SK-N-SH treated with all-trans-retinoic acid at 6 μM for 48 hours (cell line): ENCODE measurements around the gene C1QC.

Experiments used
- ATAC-seq: fragments of 200-7000 bp; cut with Tn5 transposase; 3 replicates; pipeline ENCODE4 v1.9.1; 2020; ENCODE audit warnings: mild to moderate bottlenecking, moderate library complexity
- ARNTL ChIP-seq: fragments of 450-650 bp; formaldehyde crosslinking; IDR thresholded peaks from 2 replicates; pipeline ENCODE4 v1.5.0; 2020; ENCODE audit warnings: low read depth, mild to moderate bottlenecking, moderate library complexity, borderline replicate concordance
- BACH2 ChIP-seq: fragments of 250-450 bp; sonication (Bioruptor Pico); IDR thresholded peaks from 2 replicates; pipeline ENCODE4 v1.9.0; 2021; ENCODE audit warnings: mild to moderate bottlenecking, borderline replicate concordance
- CSDC2 ChIP-seq: fragments of 250-450 bp; sonication (Bioruptor Pico); IDR thresholded peaks from 2 replicates; pipeline ENCODE4 v1.5.0; 2020; ENCODE audit warnings: mild to moderate bottlenecking, moderate library complexity
- CSRNP3 ChIP-seq: fragments of 250-450 bp; sonication (Bioruptor Pico); IDR thresholded peaks from 2 replicates; pipeline ENCODE4 v1.5.1; 2021; ENCODE audit warnings: mild to moderate bottlenecking, moderate library complexity
- ESRRG ChIP-seq: fragments of 250-450 bp; sonication (Bioruptor Pico); IDR thresholded peaks from 2 replicates; pipeline ENCODE4 v1.6.1; 2021; ENCODE audit warnings: mild to moderate bottlenecking
- GLIS3 ChIP-seq: fragments of 250-450 bp; sonication (Bioruptor Pico); IDR thresholded peaks from 2 replicates; pipeline ENCODE4 v1.5.0; 2020; ENCODE audit warnings: mild to moderate bottlenecking, moderate library complexity
- ISL1 ChIP-seq: fragments of 250-450 bp; sonication (Bioruptor Pico); IDR thresholded peaks from 2 replicates; pipeline ENCODE4 v2.1.2; 2022; ENCODE audit warnings: mild to moderate bottlenecking, moderate library complexity
- OSR1 ChIP-seq: fragments of 250-450 bp; sonication (Bioruptor Pico); IDR thresholded peaks from 2 replicates; pipeline ENCODE4 v1.8.0; 2022; ENCODE audit warnings: moderate library complexity, mild to moderate bottlenecking, inconsistent platforms
- RARB ChIP-seq: fragments of 250-450 bp; sonication (Bioruptor Pico); IDR thresholded peaks from 2 replicates; pipeline ENCODE4 v1.8.0; 2021; ENCODE audit warnings: mild to moderate bottlenecking, moderate library complexity
- SNAI2 ChIP-seq: fragments of 250-450 bp; sonication (Bioruptor Pico); IDR thresholded peaks from 2 replicates; pipeline ENCODE4 v1.5.0; 2020; ENCODE audit warnings: mild to moderate bottlenecking, moderate library complexity
- TCF4 ChIP-seq: fragments of 250-450 bp; sonication (Bioruptor Pico); IDR thresholded peaks from 2 replicates; pipeline ENCODE4 v1.8.0; 2021; ENCODE audit warnings: mild to moderate bottlenecking, moderate library complexity, borderline replicate concordance
- TOX ChIP-seq: fragments of 250-450 bp; sonication (Bioruptor Pico); IDR thresholded peaks from 2 replicates; pipeline ENCODE4 v1.8.0; 2021; ENCODE audit warnings: mild to moderate bottlenecking, moderate library complexity, borderline replicate concordance
- TSHZ2 ChIP-seq: fragments of 250-450 bp; sonication (Bioruptor Pico); IDR thresholded peaks from 2 replicates; pipeline ENCODE4 v1.5.0; 2020; ENCODE audit warnings: mild to moderate bottlenecking, moderate library complexity
- ZFP3 ChIP-seq: fragments of 250-450 bp; sonication (Bioruptor Pico); IDR thresholded peaks from 2 replicates; pipeline ENCODE4 v1.5.0; 2020; ENCODE audit warnings: mild to moderate bottlenecking, moderate library complexity
- ZFP30 ChIP-seq: fragments of 450-650 bp; formaldehyde crosslinking; IDR thresholded peaks from 2 replicates; pipeline ENCODE4 v1.5.0; 2022; ENCODE audit warnings: mild to moderate bottlenecking, moderate library complexity
- ZNF565 ChIP-seq: fragments of 450-650 bp; formaldehyde crosslinking; conservative IDR thresholded peaks from 2 replicates; pipeline ENCODE4 v1.5.0; 2020; ENCODE audit warnings: low read depth, mild to moderate bottlenecking, moderate library complexity
- ZNF70 ChIP-seq: fragments of 450-650 bp; formaldehyde crosslinking; IDR thresholded peaks from 2 replicates; pipeline ENCODE4 v1.5.0; 2020; ENCODE audit warnings: mild to moderate bottlenecking, moderate library complexity
- ZNF8 ChIP-seq: fragments of 450-650 bp; formaldehyde crosslinking; IDR thresholded peaks from 2 replicates; pipeline ENCODE4 v1.5.0; 2020; ENCODE audit warnings: mild to moderate bottlenecking, moderate library complexity
- TF ChIP-seq, protein P1 (sequence below): fragments of 250-450 bp; sonication (Bioruptor Pico); IDR thresholded peaks from 2 replicates; pipeline ENCODE4 v1.8.0; 2020; ENCODE audit warnings: mild to moderate bottlenecking, moderate library complexity, borderline replicate concordance
- TF ChIP-seq, protein P2 (sequence below): fragments of 250-450 bp; sonication (Bioruptor Pico); IDR thresholded peaks from 2 replicates; pipeline ENCODE4 v1.5.1; 2020; ENCODE audit warnings: low read depth, mild to moderate bottlenecking, moderate library complexity
- TF ChIP-seq, protein P3 (sequence below): fragments of 250-450 bp; sonication (Bioruptor Pico); IDR thresholded peaks from 2 replicates; pipeline ENCODE4 v1.8.0; 2021; ENCODE audit warnings: low read depth, mild to moderate bottlenecking, moderate library complexity, borderline replicate concordance

C1QC gene

GRCh38 chr1:22616571-22616970, 26.9 kb upstream of the C1QC start:
- no peak for TF ChIP-seq ZNF70 (CRISPR knock-in tag)
- no peak for TF ChIP-seq ARNTL (CRISPR knock-in tag)
- no peak for TF ChIP-seq TOX (CRISPR knock-in tag)
- no peak for TF ChIP-seq RARB
- TF ChIP-seq CSDC2 (CRISPR knock-in tag) = no peak
- TF ChIP-seq, protein P1, sequence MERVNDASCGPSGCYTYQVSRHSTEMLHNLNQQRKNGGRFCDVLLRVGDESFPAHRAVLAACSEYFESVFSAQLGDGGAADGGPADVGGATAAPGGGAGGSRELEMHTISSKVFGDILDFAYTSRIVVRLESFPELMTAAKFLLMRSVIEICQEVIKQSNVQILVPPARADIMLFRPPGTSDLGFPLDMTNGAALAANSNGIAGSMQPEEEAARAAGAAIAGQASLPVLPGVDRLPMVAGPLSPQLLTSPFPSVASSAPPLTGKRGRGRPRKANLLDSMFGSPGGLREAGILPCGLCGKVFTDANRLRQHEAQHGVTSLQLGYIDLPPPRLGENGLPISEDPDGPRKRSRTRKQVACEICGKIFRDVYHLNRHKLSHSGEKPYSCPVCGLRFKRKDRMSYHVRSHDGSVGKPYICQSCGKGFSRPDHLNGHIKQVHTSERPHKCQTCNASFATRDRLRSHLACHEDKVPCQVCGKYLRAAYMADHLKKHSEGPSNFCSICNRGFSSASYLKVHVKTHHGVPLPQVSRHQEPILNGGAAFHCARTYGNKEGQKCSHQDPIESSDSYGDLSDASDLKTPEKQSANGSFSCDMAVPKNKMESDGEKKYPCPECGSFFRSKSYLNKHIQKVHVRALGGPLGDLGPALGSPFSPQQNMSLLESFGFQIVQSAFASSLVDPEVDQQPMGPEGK (CRISPR knock-in tag) = no peak
- no peak for TF ChIP-seq CSRNP3 (CRISPR knock-in tag)
- no peak for TF ChIP-seq TSHZ2 (CRISPR knock-in tag)
- no peak for TF ChIP-seq SNAI2 (CRISPR knock-in tag)
- no peak for TF ChIP-seq GLIS3 (CRISPR knock-in tag)
- no peak for TF ChIP-seq ZFP30 (CRISPR knock-in tag)
- TF ChIP-seq, protein P2, sequence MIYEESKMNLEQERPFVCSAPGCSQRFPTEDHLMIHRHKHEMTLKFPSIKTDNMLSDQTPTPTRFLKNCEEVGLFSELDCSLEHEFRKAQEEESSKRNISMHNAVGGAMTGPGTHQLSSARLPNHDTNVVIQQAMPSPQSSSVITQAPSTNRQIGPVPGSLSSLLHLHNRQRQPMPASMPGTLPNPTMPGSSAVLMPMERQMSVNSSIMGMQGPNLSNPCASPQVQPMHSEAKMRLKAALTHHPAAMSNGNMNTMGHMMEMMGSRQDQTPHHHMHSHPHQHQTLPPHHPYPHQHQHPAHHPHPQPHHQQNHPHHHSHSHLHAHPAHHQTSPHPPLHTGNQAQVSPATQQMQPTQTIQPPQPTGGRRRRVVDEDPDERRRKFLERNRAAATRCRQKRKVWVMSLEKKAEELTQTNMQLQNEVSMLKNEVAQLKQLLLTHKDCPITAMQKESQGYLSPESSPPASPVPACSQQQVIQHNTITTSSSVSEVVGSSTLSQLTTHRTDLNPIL (CRISPR knock-in tag) = no peak
- TF ChIP-seq, protein P3, sequence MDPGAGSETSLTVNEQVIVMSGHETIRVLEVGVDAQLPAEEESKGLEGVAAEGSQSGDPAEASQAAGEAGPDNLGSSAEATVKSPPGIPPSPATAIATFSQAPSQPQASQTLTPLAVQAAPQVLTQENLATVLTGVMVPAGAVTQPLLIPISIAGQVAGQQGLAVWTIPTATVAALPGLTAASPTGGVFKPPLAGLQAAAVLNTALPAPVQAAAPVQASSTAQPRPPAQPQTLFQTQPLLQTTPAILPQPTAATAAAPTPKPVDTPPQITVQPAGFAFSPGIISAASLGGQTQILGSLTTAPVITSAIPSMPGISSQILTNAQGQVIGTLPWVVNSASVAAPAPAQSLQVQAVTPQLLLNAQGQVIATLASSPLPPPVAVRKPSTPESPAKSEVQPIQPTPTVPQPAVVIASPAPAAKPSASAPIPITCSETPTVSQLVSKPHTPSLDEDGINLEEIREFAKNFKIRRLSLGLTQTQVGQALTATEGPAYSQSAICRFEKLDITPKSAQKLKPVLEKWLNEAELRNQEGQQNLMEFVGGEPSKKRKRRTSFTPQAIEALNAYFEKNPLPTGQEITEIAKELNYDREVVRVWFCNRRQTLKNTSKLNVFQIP (CRISPR knock-in tag) = no peak
- no peak for TF ChIP-seq ZNF8
- no peak for TF ChIP-seq OSR1
- TF ChIP-seq TCF4 (CRISPR knock-in tag) = no peak
- no peak for TF ChIP-seq BACH2
- TF ChIP-seq ESRRG (CRISPR knock-in tag) = no peak
- TF ChIP-seq ZFP3 (CRISPR knock-in tag) = no peak
- TF ChIP-seq, all 23 proteins: peak for 0
- no peak for ATAC-seq

DNA sequence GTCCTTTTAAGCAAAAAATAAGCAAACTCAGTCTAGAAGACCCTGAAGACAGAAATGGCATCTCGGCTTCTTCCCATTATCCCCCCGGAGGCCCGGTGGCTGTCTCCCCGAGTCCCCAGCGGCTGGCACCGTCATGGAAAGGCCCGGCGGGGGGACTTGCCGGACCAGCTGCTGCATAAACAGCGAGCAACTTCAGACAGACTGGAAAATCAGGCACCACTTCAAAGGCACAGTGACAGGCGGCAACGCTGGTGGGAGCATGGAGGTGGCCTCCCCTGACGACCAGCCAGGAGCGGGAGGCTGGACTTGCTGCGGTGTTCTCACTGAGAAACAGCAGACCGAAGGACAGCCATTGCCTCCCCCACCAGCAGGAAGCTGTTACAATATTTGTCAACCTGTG, 25.4 kb upstream of the C1QC start:
- no peak for ATAC-seq
- TF ChIP-seq, protein P2 (CRISPR knock-in tag) = no peak
- TF ChIP-seq TSHZ2 (CRISPR knock-in tag) (no peak), RARB (no peak), CSRNP3 (CRISPR knock-in tag) (no peak), ESRRG (CRISPR knock-in tag) (no peak), ZFP3 (CRISPR knock-in tag) (no peak), BACH2 (no peak), ZNF70 (CRISPR knock-in tag) (no peak), ISL1 (CRISPR knock-in tag) (no peak), GLIS3 (CRISPR knock-in tag) (no peak), ZNF565 (CRISPR knock-in tag) (no peak)
- TF ChIP-seq, protein P1 (CRISPR knock-in tag) = no peak
